WERI-Rb-1 (cell line): ENCODE results near the gene GK.

Experiments used
- DNase-seq: peaks from one replicate; pipeline ENCODE4 v3.0.0-alpha.2; 2020
- H3K27ac ChIP-seq: fragments of 250-450 bp; sonication (Bioruptor Pico); 2 replicates; pipeline ENCODE4 v1.5.1; 2020; ENCODE audit warnings: mild to moderate bottlenecking, moderate library complexity
- H3K27me3 ChIP-seq: fragments of 250-450 bp; sonication (Bioruptor Pico); 2 replicates; pipeline ENCODE4 v1.5.1; 2021; ENCODE audit warnings: mild to moderate bottlenecking, low read depth, moderate library complexity; ENCODE audit not compliant: insufficient read depth, severe bottlenecking
- H3K36me3 ChIP-seq: fragments of 250-450 bp; sonication (Bioruptor Pico); 2 replicates; pipeline ENCODE4 v1.5.1; 2020; ENCODE audit warnings: mild to moderate bottlenecking, moderate library complexity
- H3K4me3 ChIP-seq: 2 replicates; pipeline ENCODE4 v1.5.1; 2011; ENCODE audit warnings: low read depth, mild to moderate bottlenecking, control low read depth, low read length
- H3K9me3 ChIP-seq: fragments of 250-450 bp; sonication (Bioruptor Pico); 2 replicates; pipeline ENCODE4 v1.5.1; 2021; ENCODE audit warnings: mild to moderate bottlenecking, moderate library complexity; ENCODE audit not compliant: severe bottlenecking
- CTCF ChIP-seq: IDR thresholded peaks from 2 replicates; pipeline ENCODE4 v1.5.1; 2011; ENCODE audit warnings: low read depth, mild to moderate bottlenecking, control low read depth, inconsistent platforms, low read length

Gene GK

DNA sequence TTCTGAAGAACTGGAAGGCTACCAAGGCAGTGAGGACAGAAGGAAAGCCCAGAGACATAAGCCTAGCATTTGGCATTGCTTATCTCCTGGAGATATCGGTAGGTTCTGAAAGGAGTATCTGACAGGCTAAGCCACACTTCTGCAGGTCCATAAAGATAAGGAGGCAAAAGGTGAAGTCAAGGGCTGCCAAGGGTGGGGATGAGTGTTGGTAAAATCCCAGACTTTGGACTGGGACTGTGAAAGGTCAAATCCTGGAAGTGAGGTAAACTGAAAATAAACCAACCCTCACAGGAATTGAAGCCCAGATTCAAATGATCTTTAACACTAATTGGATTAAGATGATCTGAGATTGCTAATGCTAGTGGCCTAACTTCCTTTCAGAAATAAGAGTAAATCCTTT, 27.4 kb downstream of the GK start:
- Histone ChIP-seq H3K27ac (no peak overlapping the region), H3K4me3 (no peak overlapping the region), H3K36me3 (no peaks in the 10 kb centered on the region), H3K27me3 (no peaks in the 10 kb centered on the region), H3K9me3 (no peaks in the 10 kb centered on the region)
- DNase-seq, result no peak
- no peak for TF ChIP-seq CTCF

DNA sequence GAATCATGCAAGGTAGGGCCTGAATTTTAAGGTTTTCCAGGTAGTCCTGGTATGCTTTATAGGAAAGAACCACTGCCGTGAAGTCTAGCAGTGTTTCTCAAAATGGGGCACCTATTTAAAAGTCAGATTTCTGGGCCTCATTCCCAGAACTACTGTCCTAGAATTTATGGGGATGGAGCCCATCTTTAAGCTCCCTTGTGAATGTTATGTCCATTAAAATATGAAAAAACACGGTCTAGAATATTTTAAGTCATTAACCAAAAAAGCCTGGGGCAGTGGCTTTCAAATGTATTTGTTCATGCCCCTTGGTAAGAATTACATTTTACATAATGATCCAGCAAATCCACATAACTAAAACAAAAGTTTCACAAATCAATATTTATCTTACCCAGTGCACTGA, 35.4 kb downstream of the GK start:
- Histone ChIP-seq H3K4me3 (no peak overlapping the region), H3K9me3 (no peaks in the 10 kb centered on the region), H3K27ac (no peak overlapping the region), H3K27me3 (peaks cover 2% of the 10 kb centered on the region), H3K36me3 (no peaks in the 10 kb centered on the region)
- no peak for DNase-seq
- no peak for TF ChIP-seq CTCF

- Histone ChIP-seq H3K27ac (no peak overlapping the region), H3K36me3 (no peaks in the 10 kb centered on the region), H3K9me3 (no peaks in the 10 kb centered on the region), H3K4me3 (no peak overlapping the region), H3K27me3 (peaks cover 2% of the 10 kb centered on the region)
- TF ChIP-seq CTCF, result no peak
- no peak for DNase-seq
Observed at GRCh38 chrX:30689116-30689515, 35.9 kb downstream of the GK start.

GRCh38 chrX:30690330-30690729, 37.1 kb downstream of the GK start:
- DNase-seq, result no peak
- Histone ChIP-seq H3K27me3 (peaks cover 2% of the 10 kb centered on the region), H3K36me3 (no peaks in the 10 kb centered on the region), H3K27ac (no peak overlapping the region), H3K4me3 (no peak overlapping the region), H3K9me3 (no peaks in the 10 kb centered on the region)
- TF ChIP-seq CTCF, result no peak

DNA sequence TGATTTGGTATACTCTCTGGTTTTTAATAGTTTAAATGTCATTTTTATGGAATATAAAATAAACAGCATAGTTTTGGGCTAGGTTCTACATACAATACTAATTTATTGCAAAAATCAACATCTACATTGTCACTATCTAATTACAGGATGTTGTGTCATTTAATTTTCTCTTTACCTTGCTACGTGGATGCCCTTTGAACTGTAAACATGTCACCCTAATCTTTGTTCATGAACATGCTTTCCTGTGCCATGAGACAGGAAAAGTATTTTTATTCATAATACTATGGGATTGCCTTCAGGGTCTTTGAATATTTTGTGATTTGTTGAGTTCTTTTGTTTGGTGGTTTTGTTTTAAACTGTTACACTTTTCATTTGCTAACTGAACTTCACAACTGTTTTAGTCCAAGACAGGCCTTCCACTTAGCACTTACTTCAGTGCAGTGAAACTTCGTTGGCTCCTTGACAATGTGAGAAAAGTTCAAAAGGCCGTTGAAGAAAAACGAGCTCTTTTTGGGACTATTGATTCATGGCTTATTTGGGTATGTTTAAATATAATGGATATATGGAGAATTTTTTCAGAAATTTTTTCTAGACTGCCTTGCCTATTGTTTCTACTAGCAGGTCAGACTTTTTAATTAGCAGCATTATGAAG, 40.9 kb downstream of the GK start:
- H3K9me3 ChIP-seq, result no peaks in the 10 kb centered on the region
- DNase-seq, result no peak
- H3K36me3 ChIP-seq, result no peaks in the 10 kb centered on the region
- H3K27me3 ChIP-seq, result peaks cover 2% of the 10 kb centered on the region
- no peak overlapping the region for H3K27ac ChIP-seq
- no peak overlapping the region for H3K4me3 ChIP-seq
- TF ChIP-seq CTCF, result no peak

DNA sequence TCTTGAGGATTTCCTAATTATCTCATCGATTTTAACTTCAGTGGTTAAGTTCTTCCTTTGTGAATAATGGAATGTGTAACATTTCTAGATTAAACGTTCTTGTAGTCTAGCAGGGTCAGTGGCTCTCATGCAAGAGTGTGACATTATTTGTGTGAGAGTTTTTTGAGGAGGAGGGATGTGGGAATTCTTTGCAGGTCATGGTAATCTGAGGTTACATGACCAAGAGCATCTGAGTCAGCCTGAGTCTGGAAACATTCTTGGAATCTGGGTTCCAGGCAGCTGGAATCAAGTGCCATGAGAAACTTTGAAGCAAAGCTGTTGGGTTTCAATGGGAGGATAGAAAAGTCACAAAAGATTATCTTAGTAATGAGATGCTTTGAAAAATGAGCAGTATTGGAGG, 49.5 kb downstream of the GK start:
- Histone ChIP-seq H3K9me3 (no peaks in the 10 kb centered on the region), H3K27me3 (no peaks in the 10 kb centered on the region), H3K4me3 (no peak overlapping the region), H3K36me3 (no peaks in the 10 kb centered on the region), H3K27ac (no peak overlapping the region)
- no peak for TF ChIP-seq CTCF
- DNase-seq, result no peak
